ENCODE results near the gene SUPT20HL2. TPM values are rescaled to one million over a fixed set of nuclear protein-coding genes. Genes with fewer than 3 reads are reported as not detected.
"Not testable (repeated sequence)": the region's sequence is repeated elsewhere in the genome, so short reads cannot be mapped to it uniquely, and the experiment has no call there.

The SUPT20HL2 gene
- total RNA-seq (2012; rRNA removed), result not detected in 2 replicates

GRCh38 chrX:24314019-24314635 lies at the start of gene SUPT20HL2:
Gene SUPT20HL2, minus strand, starts transcription at chrX:24314069. Its CDS starts 754 bp downstream, at chrX:24313315.
- Histone ChIP-seq H3K9me3 (replicated peaks; ENCODE audit: low read length) (no peaks in the 10 kb centered on the region), H3K27me3 (ENCODE audit: control insufficient read depth, insufficient read depth, low read length) (peaks cover 11% of the 10 kb centered on the region), H3K9ac (ENCODE audit: low read depth, low read length) (no peak within 1 kb of the TSS), H3K4me1 (ENCODE audit: control insufficient read depth, insufficient read depth, low read length) (no peaks in the 10 kb centered on the region), H3K4me2 (ENCODE audit: low read length) (no peak within 1 kb of the TSS), H3K4me3 (ENCODE audit: low read length) (no peak within 1 kb of the TSS), H3K36me3 (ENCODE audit: insufficient read depth, low read length) (no peaks in the 10 kb centered on the region)

- not testable (repeated sequence) for H3K4me3 ChIP-seq (ENCODE audit: low read length); H3K4me2 ChIP-seq (ENCODE audit: low read length); H3K9ac ChIP-seq (ENCODE audit: low read depth, low read length); H3K27me3 ChIP-seq (ENCODE audit: control insufficient read depth, insufficient read depth, low read length); H3K4me1 ChIP-seq (ENCODE audit: control insufficient read depth, insufficient read depth, low read length); H3K9me3 ChIP-seq (replicated peaks; ENCODE audit: low read length); H3K36me3 ChIP-seq (ENCODE audit: insufficient read depth, low read length)
Measured at GRCh38 chrX:24362089-24362745, 48.3 kb upstream of the SUPT20HL2 start.

- H3K27me3 ChIP-seq (ENCODE audit: control insufficient read depth, insufficient read depth, low read length), result no peaks in the 10 kb centered on the region
- no peak within 1 kb of the TSS for H3K4me2 ChIP-seq (ENCODE audit: low read length)
- no peaks in the 10 kb centered on the region for H3K36me3 ChIP-seq (ENCODE audit: insufficient read depth, low read length)
- no peak within 1 kb of the TSS for H3K9ac ChIP-seq (ENCODE audit: low read depth, low read length)
- H3K9me3 ChIP-seq (replicated peaks; ENCODE audit: low read length), result no peaks in the 10 kb centered on the region
- no peaks in the 10 kb centered on the region for H3K4me1 ChIP-seq (ENCODE audit: control insufficient read depth, insufficient read depth, low read length)
- no peak within 1 kb of the TSS for H3K4me3 ChIP-seq (ENCODE audit: low read length)
Measured at GRCh38 chrX:24360272-24360671, 46.4 kb upstream of the SUPT20HL2 start, which contains the start of gene SUPT20HL1. Gene SUPT20HL1, plus strand, starts transcription at chrX:24360639. Its CDS starts 2,122 bp downstream, at chrX:24362761.

GRCh38 chrX:24357106-24357505 lies 43.2 kb upstream of the SUPT20HL2 start:
- H3K4me2 ChIP-seq (ENCODE audit: low read length), result no peak overlapping the region
- H3K27me3 ChIP-seq (ENCODE audit: control insufficient read depth, insufficient read depth, low read length), result no peaks in the 10 kb centered on the region
- H3K4me3 ChIP-seq (ENCODE audit: low read length), result no peak overlapping the region
- no peak overlapping the region for H3K9ac ChIP-seq (ENCODE audit: low read depth, low read length)
- no peaks in the 10 kb centered on the region for H3K9me3 ChIP-seq (replicated peaks; ENCODE audit: low read length)
- no peaks in the 10 kb centered on the region for H3K4me1 ChIP-seq (ENCODE audit: control insufficient read depth, insufficient read depth, low read length)
- no peaks in the 10 kb centered on the region for H3K36me3 ChIP-seq (ENCODE audit: insufficient read depth, low read length)

- Histone ChIP-seq H3K4me2 (ENCODE audit: low read length) (no peak overlapping the region), H3K4me3 (ENCODE audit: low read length) (no peak overlapping the region), H3K4me1 (ENCODE audit: control insufficient read depth, insufficient read depth, low read length) (no peaks in the 10 kb centered on the region), H3K36me3 (ENCODE audit: insufficient read depth, low read length) (no peaks in the 10 kb centered on the region), H3K9me3 (replicated peaks; ENCODE audit: low read length) (no peaks in the 10 kb centered on the region), H3K9ac (ENCODE audit: low read depth, low read length) (no peak overlapping the region), H3K27me3 (ENCODE audit: control insufficient read depth, insufficient read depth, low read length) (peaks cover 1% of the 10 kb centered on the region)
Measured at GRCh38 chrX:24355095-24355494, 41.2 kb upstream of the SUPT20HL2 start.

GRCh38 chrX:24350217-24350616 lies 36.3 kb upstream of the SUPT20HL2 start:
- Histone ChIP-seq H3K27me3 (ENCODE audit: control insufficient read depth, insufficient read depth, low read length) (peaks cover 20% of the 10 kb centered on the region), H3K9me3 (replicated peaks; ENCODE audit: low read length) (no peaks in the 10 kb centered on the region), H3K4me3 (ENCODE audit: low read length) (no peak overlapping the region), H3K4me2 (ENCODE audit: low read length) (no peak overlapping the region), H3K36me3 (ENCODE audit: insufficient read depth, low read length) (no peaks in the 10 kb centered on the region), H3K9ac (ENCODE audit: low read depth, low read length) (no peak overlapping the region), H3K4me1 (ENCODE audit: control insufficient read depth, insufficient read depth, low read length) (no peaks in the 10 kb centered on the region)

GRCh38 chrX:24347881-24348280 lies 34.0 kb upstream of the SUPT20HL2 start:
- H3K27me3 ChIP-seq (ENCODE audit: control insufficient read depth, insufficient read depth, low read length), result peaks cover 31% of the 10 kb centered on the region

GRCh38 chrX:24343719-24344118 lies 29.9 kb upstream of the SUPT20HL2 start:
- H3K36me3 ChIP-seq (ENCODE audit: insufficient read depth, low read length), result no peaks in the 10 kb centered on the region
- H3K9me3 ChIP-seq (replicated peaks; ENCODE audit: low read length), result no peaks in the 10 kb centered on the region
- H3K4me2 ChIP-seq (ENCODE audit: low read length), result no peak overlapping the region
- H3K9ac ChIP-seq (ENCODE audit: low read depth, low read length), result no peak overlapping the region
- H3K4me1 ChIP-seq (ENCODE audit: control insufficient read depth, insufficient read depth, low read length), result no peaks in the 10 kb centered on the region
- peaks cover 27% of the 10 kb centered on the region for H3K27me3 ChIP-seq (ENCODE audit: control insufficient read depth, insufficient read depth, low read length)
- H3K4me3 ChIP-seq (ENCODE audit: low read length), result no peak overlapping the region

More at GRCh38 chrX:24347881-24348280, 34.0 kb upstream of the SUPT20HL2 start:
- Histone ChIP-seq H3K4me2 (ENCODE audit: low read length) (no peak overlapping the region), H3K9ac (ENCODE audit: low read depth, low read length) (no peak overlapping the region), H3K9me3 (replicated peaks; ENCODE audit: low read length) (no peaks in the 10 kb centered on the region), H3K4me3 (ENCODE audit: low read length) (no peak overlapping the region), H3K36me3 (ENCODE audit: insufficient read depth, low read length) (no peaks in the 10 kb centered on the region), H3K4me1 (ENCODE audit: control insufficient read depth, insufficient read depth, low read length) (no peaks in the 10 kb centered on the region)

GRCh38 chrX:24341795-24342194 lies 27.9 kb upstream of the SUPT20HL2 start:
- Histone ChIP-seq H3K36me3 (ENCODE audit: insufficient read depth, low read length) (no peaks in the 10 kb centered on the region), H3K4me3 (ENCODE audit: low read length) (no peak overlapping the region), H3K4me1 (ENCODE audit: control insufficient read depth, insufficient read depth, low read length) (no peaks in the 10 kb centered on the region), H3K9me3 (replicated peaks; ENCODE audit: low read length) (no peaks in the 10 kb centered on the region), H3K27me3 (ENCODE audit: control insufficient read depth, insufficient read depth, low read length) (peaks cover 23% of the 10 kb centered on the region), H3K9ac (ENCODE audit: low read depth, low read length) (no peak overlapping the region), H3K4me2 (ENCODE audit: low read length) (no peak overlapping the region)

- Histone ChIP-seq H3K4me2 (ENCODE audit: low read length) (no peak overlapping the region), H3K4me3 (ENCODE audit: low read length) (no peak overlapping the region), H3K9ac (ENCODE audit: low read depth, low read length) (no peak overlapping the region), H3K4me1 (ENCODE audit: control insufficient read depth, insufficient read depth, low read length) (no peaks in the 10 kb centered on the region), H3K36me3 (ENCODE audit: insufficient read depth, low read length) (no peaks in the 10 kb centered on the region), H3K27me3 (ENCODE audit: control insufficient read depth, insufficient read depth, low read length) (peaks cover 15% of the 10 kb centered on the region), H3K9me3 (replicated peaks; ENCODE audit: low read length) (no peaks in the 10 kb centered on the region)
Measured at GRCh38 chrX:24340501-24340900, 26.6 kb upstream of the SUPT20HL2 start.

- Histone ChIP-seq H3K9me3 (replicated peaks; ENCODE audit: low read length) (no peaks in the 10 kb centered on the region), H3K9ac (ENCODE audit: low read depth, low read length) (no peak overlapping the region), H3K36me3 (ENCODE audit: insufficient read depth, low read length) (no peaks in the 10 kb centered on the region), H3K27me3 (ENCODE audit: control insufficient read depth, insufficient read depth, low read length) (peaks cover 13% of the 10 kb centered on the region), H3K4me2 (ENCODE audit: low read length) (no peak overlapping the region), H3K4me1 (ENCODE audit: control insufficient read depth, insufficient read depth, low read length) (no peaks in the 10 kb centered on the region), H3K4me3 (ENCODE audit: low read length) (no peak overlapping the region)
Measured at GRCh38 chrX:24339911-24340310, 26.0 kb upstream of the SUPT20HL2 start.

- no peaks in the 10 kb centered on the region for H3K36me3 ChIP-seq (ENCODE audit: insufficient read depth, low read length)
- no peak overlapping the region for H3K4me2 ChIP-seq (ENCODE audit: low read length)
- H3K4me1 ChIP-seq (ENCODE audit: control insufficient read depth, insufficient read depth, low read length), result no peaks in the 10 kb centered on the region
- no peak overlapping the region for H3K4me3 ChIP-seq (ENCODE audit: low read length)
- peaks cover 14% of the 10 kb centered on the region for H3K27me3 ChIP-seq (ENCODE audit: control insufficient read depth, insufficient read depth, low read length)
- no peak overlapping the region for H3K9ac ChIP-seq (ENCODE audit: low read depth, low read length)
- no peaks in the 10 kb centered on the region for H3K9me3 ChIP-seq (replicated peaks; ENCODE audit: low read length)
Measured at GRCh38 chrX:24335871-24336270, 22.0 kb upstream of the SUPT20HL2 start.

Measured in skeletal muscle satellite cell (primary cell).